Neural cell (in vitro differentiated cells): ENCODE results near the gene SP6. TPM values are rescaled to one million over a fixed set of nuclear protein-coding genes. Genes with fewer than 3 reads are reported as not detected.

Experiments used
- H2AFZ ChIP-seq: fragments of 200-600, 300-800 bp; sonication (generic), shearing (Covaris generic); 2 replicates; pipeline ENCODE4 v1.6.0; 2014; ENCODE audit warnings: low read depth, mild to moderate bottlenecking, antibody characterized with exemption, low read length, moderate library complexity
- H3F3A ChIP-seq: fragments of 200-600 bp; shearing (Covaris generic); 2 replicates; pipeline ENCODE4 v1.6.1; 2016; ENCODE audit warnings: mild to moderate bottlenecking, moderate library complexity, mixed read lengths, antibody characterized with exemption, low read length; ENCODE audit not compliant: insufficient read depth, poor library complexity, severe bottlenecking
- H3K27ac ChIP-seq: fragments of 200-600, 300-800 bp; sonication (generic), shearing (Covaris generic); 2 replicates; pipeline ENCODE4 v1.5.1; 2014; ENCODE audit warnings: mild to moderate bottlenecking, low read length, moderate library complexity
- H3K27me3 ChIP-seq: fragments of 300-800, 200-600 bp; sonication (generic), shearing (Covaris generic); 2 replicates; pipeline ENCODE4 v1.6.0; 2014; ENCODE audit warnings: mild to moderate bottlenecking, low read depth, low read length, moderate library complexity; ENCODE audit not compliant: insufficient read depth
- H3K36me3 ChIP-seq: fragments of 300-800, 200-600 bp; sonication (generic), shearing (Covaris generic); 2 replicates; pipeline ENCODE4 v1.5.1; 2014; ENCODE audit warnings: mild to moderate bottlenecking, antibody characterized with exemption, low read length, moderate library complexity; ENCODE audit not compliant: insufficient read depth
- H3K4me2 ChIP-seq: fragments of 300-800, 200-600 bp; sonication (generic), shearing (Covaris generic); 2 replicates; pipeline ENCODE4 v1.6.0; 2014; ENCODE audit warnings: mild to moderate bottlenecking, low read length
- H3K4me3 ChIP-seq: fragments of 300-800, 200-600 bp; sonication (generic), shearing (Covaris generic); 2 replicates; pipeline ENCODE4 v1.5.1; 2014; ENCODE audit warnings: mild to moderate bottlenecking, low read length, moderate library complexity
- H3K79me2 ChIP-seq: fragments of 200-600 bp; shearing (Covaris generic); replicated peaks from 2 replicates; pipeline ENCODE4 v1.6.0; 2014; ENCODE audit warnings: mild to moderate bottlenecking, low read length, moderate library complexity; ENCODE audit not compliant: insufficient read depth
- H3K9ac ChIP-seq: fragments of 300-800, 200-600 bp; sonication (generic), shearing (Covaris generic); 2 replicates; pipeline ENCODE4 v1.6.1; 2016; ENCODE audit warnings: mild to moderate bottlenecking, low read length, mixed read lengths
- H3K9me2 ChIP-seq: fragments of 200-600 bp; shearing (Covaris generic); 2 replicates; pipeline ENCODE4 v1.6.1; 2016; ENCODE audit warnings: mild to moderate bottlenecking, low read length, mixed read lengths; ENCODE audit not compliant: insufficient read depth
- H3K9me3 ChIP-seq: fragments of 200-600, 300-800 bp; sonication (generic), shearing (Covaris generic); 2 replicates; pipeline ENCODE4 v1.6.1; 2016; ENCODE audit warnings: mild to moderate bottlenecking, mixed run types, low read length, moderate library complexity, mixed read lengths
- H4K20me1 ChIP-seq: fragments of 200-600 bp; shearing (Covaris generic); 2 replicates; pipeline ENCODE4 v1.6.1; 2016; ENCODE audit warnings: mild to moderate bottlenecking, mixed run types; ENCODE audit not compliant: insufficient read depth
- EP300 ChIP-seq: fragments of 450-650 bp; conservative IDR thresholded peaks from 2 replicates; pipeline ENCODE4 v1.6.1; 2014; ENCODE audit warnings: antibody characterized with exemption, mild to moderate bottlenecking, moderate library complexity; ENCODE audit not compliant: poor library complexity, severe bottlenecking
- EZH2 ChIP-seq: fragments of 200-600, 300-800 bp; shearing (Covaris generic), sonication (generic); IDR thresholded peaks from 2 replicates; pipeline ENCODE4 v1.6.1; 2014; ENCODE audit warnings: antibody characterized with exemption, low read length, borderline replicate concordance, mild to moderate bottlenecking; ENCODE audit not compliant: insufficient read depth, poor library complexity, severe bottlenecking
- MXI1 ChIP-seq: fragments of 450-650 bp; conservative IDR thresholded peaks from 2 replicates; pipeline ENCODE4 v1.6.1; 2014; ENCODE audit warnings: antibody characterized with exemption, mild to moderate bottlenecking; ENCODE audit not compliant: poor library complexity, severe bottlenecking
- POLR2AphosphoS5 ChIP-seq: IDR thresholded peaks from 2 replicates; pipeline ENCODE4 v1.6.1; 2012
- RAD21 ChIP-seq: fragments of 450-650 bp; conservative IDR thresholded peaks from 2 replicates; pipeline ENCODE4 v1.6.1; 2014; ENCODE audit warnings: antibody characterized with exemption, mild to moderate bottlenecking, moderate library complexity
- SMC3 ChIP-seq: fragments of 450-650 bp; conservative IDR thresholded peaks from 2 replicates; pipeline ENCODE4 v1.6.1; 2014; ENCODE audit warnings: antibody characterized with exemption, mild to moderate bottlenecking, moderate library complexity; ENCODE audit not compliant: poor library complexity
- TAF1 ChIP-seq: IDR thresholded peaks from 2 replicates; pipeline ENCODE4 v1.6.1; 2012; ENCODE audit warnings: low read depth
- polyA plus RNA-seq: library from polyadenylated mRNA; depleted of rRNA; stranded (reverse); fragments of >200 nt; gene quantifications from 2 replicates; pipeline ENCODE4 v1.2.3, GENCODE V29; 2014
- TF ChIP-seq, protein P1 (sequence below): fragments of 450-650 bp; IDR thresholded peaks from 2 replicates; pipeline ENCODE4 v1.5.1; 2014; ENCODE audit warnings: antibody characterized with exemption, mild to moderate bottlenecking, moderate library complexity; ENCODE audit not compliant: poor library complexity, severe bottlenecking
- TF ChIP-seq, protein P2 (sequence below): IDR thresholded peaks from 2 replicates; pipeline ENCODE4 v1.6.1; 2012; ENCODE audit warnings: borderline replicate concordance

SP6 gene
- polyA plus RNA-seq, 1 donor from 2014 or later: 0.42 TPM

DNA sequence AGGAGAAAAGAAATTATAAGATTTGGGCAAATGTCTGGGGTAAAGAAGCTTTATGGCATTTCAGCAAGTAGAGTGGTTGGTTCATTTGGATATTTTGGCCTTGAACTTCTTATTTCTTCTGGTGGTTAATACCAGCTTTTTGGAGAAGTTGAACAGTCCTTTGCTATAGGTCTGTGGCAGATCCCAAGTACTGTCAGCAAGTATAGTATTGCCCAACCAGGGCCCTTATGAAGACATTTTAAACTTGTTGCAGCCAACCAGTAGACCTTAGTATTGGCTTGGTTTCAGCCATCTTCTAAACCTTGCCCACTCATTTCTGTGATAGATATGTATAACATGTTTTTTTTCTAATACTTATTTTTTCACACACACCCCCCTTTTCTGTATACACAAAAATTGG is 47.3 kb upstream of the SP6 start:
- Histone ChIP-seq H3K36me3 (no peaks in the 10 kb centered on the region), H3K4me3 (no peak overlapping the region), H3K4me2 (no peak overlapping the region), H3K9me2 (no peaks in the 10 kb centered on the region), H3K79me2 (peaks cover 13% of the 10 kb centered on the region), H3K9me3 (no peaks in the 10 kb centered on the region), H3F3A (no peaks in the 10 kb centered on the region), H3K9ac (no peak overlapping the region), H4K20me1 (no peaks in the 10 kb centered on the region), H3K27me3 (no peaks in the 10 kb centered on the region), H3K27ac (no peak overlapping the region), H2AFZ (no peak overlapping the region)
- no peak for TF ChIP-seq EP300
- TF ChIP-seq RAD21: no peak
- no peak for TF ChIP-seq SMC3
- no peak for TF ChIP-seq EZH2
- no peak for TF ChIP-seq MXI1
- TF ChIP-seq TAF1: no peak
- TF ChIP-seq, protein P1, sequence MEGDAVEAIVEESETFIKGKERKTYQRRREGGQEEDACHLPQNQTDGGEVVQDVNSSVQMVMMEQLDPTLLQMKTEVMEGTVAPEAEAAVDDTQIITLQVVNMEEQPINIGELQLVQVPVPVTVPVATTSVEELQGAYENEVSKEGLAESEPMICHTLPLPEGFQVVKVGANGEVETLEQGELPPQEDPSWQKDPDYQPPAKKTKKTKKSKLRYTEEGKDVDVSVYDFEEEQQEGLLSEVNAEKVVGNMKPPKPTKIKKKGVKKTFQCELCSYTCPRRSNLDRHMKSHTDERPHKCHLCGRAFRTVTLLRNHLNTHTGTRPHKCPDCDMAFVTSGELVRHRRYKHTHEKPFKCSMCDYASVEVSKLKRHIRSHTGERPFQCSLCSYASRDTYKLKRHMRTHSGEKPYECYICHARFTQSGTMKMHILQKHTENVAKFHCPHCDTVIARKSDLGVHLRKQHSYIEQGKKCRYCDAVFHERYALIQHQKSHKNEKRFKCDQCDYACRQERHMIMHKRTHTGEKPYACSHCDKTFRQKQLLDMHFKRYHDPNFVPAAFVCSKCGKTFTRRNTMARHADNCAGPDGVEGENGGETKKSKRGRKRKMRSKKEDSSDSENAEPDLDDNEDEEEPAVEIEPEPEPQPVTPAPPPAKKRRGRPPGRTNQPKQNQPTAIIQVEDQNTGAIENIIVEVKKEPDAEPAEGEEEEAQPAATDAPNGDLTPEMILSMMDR: no peak
- no peak for TF ChIP-seq POLR2AphosphoS5
- TF ChIP-seq, protein P2, sequence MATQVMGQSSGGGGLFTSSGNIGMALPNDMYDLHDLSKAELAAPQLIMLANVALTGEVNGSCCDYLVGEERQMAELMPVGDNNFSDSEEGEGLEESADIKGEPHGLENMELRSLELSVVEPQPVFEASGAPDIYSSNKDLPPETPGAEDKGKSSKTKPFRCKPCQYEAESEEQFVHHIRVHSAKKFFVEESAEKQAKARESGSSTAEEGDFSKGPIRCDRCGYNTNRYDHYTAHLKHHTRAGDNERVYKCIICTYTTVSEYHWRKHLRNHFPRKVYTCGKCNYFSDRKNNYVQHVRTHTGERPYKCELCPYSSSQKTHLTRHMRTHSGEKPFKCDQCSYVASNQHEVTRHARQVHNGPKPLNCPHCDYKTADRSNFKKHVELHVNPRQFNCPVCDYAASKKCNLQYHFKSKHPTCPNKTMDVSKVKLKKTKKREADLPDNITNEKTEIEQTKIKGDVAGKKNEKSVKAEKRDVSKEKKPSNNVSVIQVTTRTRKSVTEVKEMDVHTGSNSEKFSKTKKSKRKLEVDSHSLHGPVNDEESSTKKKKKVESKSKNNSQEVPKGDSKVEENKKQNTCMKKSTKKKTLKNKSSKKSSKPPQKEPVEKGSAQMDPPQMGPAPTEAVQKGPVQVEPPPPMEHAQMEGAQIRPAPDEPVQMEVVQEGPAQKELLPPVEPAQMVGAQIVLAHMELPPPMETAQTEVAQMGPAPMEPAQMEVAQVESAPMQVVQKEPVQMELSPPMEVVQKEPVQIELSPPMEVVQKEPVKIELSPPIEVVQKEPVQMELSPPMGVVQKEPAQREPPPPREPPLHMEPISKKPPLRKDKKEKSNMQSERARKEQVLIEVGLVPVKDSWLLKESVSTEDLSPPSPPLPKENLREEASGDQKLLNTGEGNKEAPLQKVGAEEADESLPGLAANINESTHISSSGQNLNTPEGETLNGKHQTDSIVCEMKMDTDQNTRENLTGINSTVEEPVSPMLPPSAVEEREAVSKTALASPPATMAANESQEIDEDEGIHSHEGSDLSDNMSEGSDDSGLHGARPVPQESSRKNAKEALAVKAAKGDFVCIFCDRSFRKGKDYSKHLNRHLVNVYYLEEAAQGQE: no peak

DNA sequence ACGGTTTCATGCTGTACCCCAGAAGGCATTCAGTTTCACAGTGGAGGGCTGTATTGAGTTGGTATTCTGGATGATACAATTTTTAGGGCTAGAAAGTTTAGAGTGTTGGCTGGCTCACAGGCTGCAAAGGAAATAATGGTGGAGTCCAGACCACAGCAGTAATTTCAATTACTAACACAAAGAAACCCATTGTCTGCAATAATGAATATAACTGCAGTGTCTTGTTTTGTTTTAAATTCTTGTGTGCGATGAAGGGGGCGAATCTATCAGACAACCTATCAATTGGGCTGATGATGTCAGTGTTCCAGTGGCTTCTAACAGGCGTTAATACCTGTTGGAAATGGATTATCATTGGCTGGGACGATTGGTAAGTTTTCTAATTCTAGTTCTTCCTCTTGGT is 46.6 kb upstream of the SP6 start:
- H3K9ac ChIP-seq: peak overlapping the region; percentile 90
- H2AFZ ChIP-seq: no peak overlapping the region
- H3K9me3 ChIP-seq: no peaks in the 10 kb centered on the region
- H3K27ac ChIP-seq: no peak overlapping the region
- no peaks in the 10 kb centered on the region for H3K36me3 ChIP-seq
- no peaks in the 10 kb centered on the region for H3K27me3 ChIP-seq
- H3K4me3 ChIP-seq: peak overlapping the region; percentile 90
- TF ChIP-seq RAD21 (no peak), POLR2AphosphoS5 (no peak), EP300 (no peak), MXI1 (no peak), SMC3 (no peak), TAF1 (no peak), EZH2 (no peak)
- TF ChIP-seq, protein P2: no peak
- TF ChIP-seq, protein P1: no peak
- peak overlapping the region; percentile 89 for H3K4me2 ChIP-seq
- H4K20me1 ChIP-seq: no peaks in the 10 kb centered on the region
- H3K79me2 ChIP-seq: peaks cover 13% of the 10 kb centered on the region
- no peaks in the 10 kb centered on the region for H3F3A ChIP-seq
- no peaks in the 10 kb centered on the region for H3K9me2 ChIP-seq
